BE2C (cell line): ENCODE data around the gene LRRC75B.
A peak's percentile ranks its signal among the peaks of the same experiment; 100 is the strongest.

Experiments used
- DNase-seq: peaks from one replicate; pipeline ENCODE4 v3.0.0-alpha.2; 2020
- H3K27me3 ChIP-seq: fragments of 250-450 bp; sonication (Bioruptor Pico); 2 replicates; pipeline ENCODE4 v1.5.1; 2020; ENCODE audit warnings: mild to moderate bottlenecking
- H3K36me3 ChIP-seq: fragments of 250-450 bp; sonication (Bioruptor Pico); 2 replicates; pipeline ENCODE4 v1.5.1; 2020; ENCODE audit warnings: mild to moderate bottlenecking
- H3K4me1 ChIP-seq: fragments of 250-450 bp; sonication (Bioruptor Pico); 2 replicates; pipeline ENCODE4 v1.5.1; 2020
- H3K4me3 ChIP-seq: 2 replicates; pipeline ENCODE4 v1.5.1; 2011; ENCODE audit warnings: low read depth, low read length
- H3K9me3 ChIP-seq: fragments of 250-450 bp; sonication (Bioruptor Pico); 2 replicates; pipeline ENCODE4 v1.5.1; 2020
- CTCF ChIP-seq: IDR thresholded peaks from 2 replicates; pipeline ENCODE4 v1.5.1; 2012; ENCODE audit warnings: mild to moderate bottlenecking, low read depth, low read length

LRRC75B gene

DNA sequence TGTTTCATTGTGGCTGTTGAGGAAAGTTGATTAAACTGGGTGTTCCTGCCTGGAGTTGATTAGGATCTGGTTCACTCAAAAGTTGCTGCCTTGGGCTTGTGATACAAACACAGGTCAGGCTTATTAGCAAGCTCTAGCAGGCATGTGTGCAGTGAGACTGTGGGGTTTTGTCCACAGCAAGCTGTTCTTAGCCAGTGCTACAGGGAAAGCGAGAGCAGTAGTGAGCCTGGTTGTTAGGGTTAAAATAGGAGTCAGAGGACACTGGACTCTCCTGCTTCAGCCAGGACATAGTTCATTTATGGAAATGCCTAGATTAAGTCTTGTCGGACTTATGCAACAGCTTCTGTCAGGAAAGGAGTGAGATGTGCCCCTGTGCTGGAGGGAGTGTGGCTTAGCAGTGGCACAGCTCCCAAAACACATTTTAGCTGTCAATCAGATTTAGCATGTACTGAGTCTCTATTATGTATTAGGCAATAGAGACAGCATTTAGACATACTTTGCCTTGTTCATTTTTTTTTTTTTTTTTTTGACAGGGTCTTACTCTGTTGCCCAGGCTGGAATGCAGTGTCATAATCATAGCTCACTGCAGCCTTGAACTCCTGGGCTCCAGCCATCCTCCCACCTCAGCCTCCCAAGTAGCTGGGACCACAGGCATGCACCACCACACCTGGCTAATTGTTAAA is 28.4 kb downstream of the LRRC75B start:
- DNase-seq = no peak
- H3K4me1 ChIP-seq = no peaks in the 10 kb centered on the region
- TF ChIP-seq CTCF = no peak
- no peak overlapping the region for H3K4me3 ChIP-seq
- peaks cover 77% of the 10 kb centered on the region for H3K36me3 ChIP-seq
- H3K9me3 ChIP-seq = no peaks in the 10 kb centered on the region
- H3K27me3 ChIP-seq = no peaks in the 10 kb centered on the region

DNA sequence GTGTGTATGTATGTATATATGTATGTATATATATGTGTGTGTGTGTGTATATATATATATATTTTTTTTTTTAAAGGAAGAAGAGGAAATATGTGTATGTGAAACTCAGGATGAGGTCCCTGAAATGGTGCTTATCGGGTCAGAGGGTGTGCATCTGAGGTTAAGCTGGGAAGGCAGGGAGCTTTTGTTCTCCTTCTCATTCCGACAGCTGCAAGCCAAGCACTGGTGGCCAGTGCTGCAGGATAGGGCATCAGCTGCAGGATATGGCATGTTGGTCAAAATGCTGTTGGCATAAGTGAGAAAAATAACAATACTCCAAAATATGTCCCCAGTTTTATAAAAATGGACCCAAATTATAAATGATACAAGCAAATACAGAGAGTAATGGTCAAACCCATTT is 29.6 kb downstream of the LRRC75B start:
- Histone ChIP-seq H3K9me3 (no peaks in the 10 kb centered on the region), H3K4me1 (no peaks in the 10 kb centered on the region), H3K36me3 (peaks cover 79% of the 10 kb centered on the region), H3K27me3 (no peaks in the 10 kb centered on the region), H3K4me3 (no peak overlapping the region)
- no peak for DNase-seq
- TF ChIP-seq CTCF = no peak

GRCh38 chr22:24559471-24559870 is 33.4 kb downstream of the LRRC75B start:
- Histone ChIP-seq H3K9me3 (no peaks in the 10 kb centered on the region), H3K36me3 (peaks cover 56% of the 10 kb centered on the region), H3K4me1 (no peaks in the 10 kb centered on the region), H3K4me3 (no peak overlapping the region), H3K27me3 (no peaks in the 10 kb centered on the region)
- TF ChIP-seq CTCF = no peak
- no peak for DNase-seq

- Histone ChIP-seq H3K27me3 (no peaks in the 10 kb centered on the region), H3K4me1 (0 out of 2 replicates have a peak, but pooled peaks cover 5% of the 10 kb centered on the region), H3K9me3 (no peaks in the 10 kb centered on the region), H3K4me3 (peak within 1 kb of the TSS; percentile 93), H3K36me3 (peaks cover 24% of the 10 kb centered on the region)
- DNase-seq = peak; percentile 100
- TF ChIP-seq CTCF = peak; percentile 17; the same call in 1 of the 2 replicates
These were observed 37.5 kb downstream of the LRRC75B start, which contains the start of gene SNRPD3 for GRCh38 chr22:24555165-24556039. Gene SNRPD3, plus strand, starts transcription at chr22:24555999. Its CDS starts 1,676 bp downstream, at chr22:24557675.

GRCh38 chr22:24554313-24555164 is 38.3 kb downstream of the LRRC75B start, which contains the start of gene GUCD1:
Gene GUCD1, minus strand, starts transcription at chr22:24555138. Its CDS starts 147 bp downstream, at chr22:24554991.
- H3K4me3 ChIP-seq = peak within 1 kb of the TSS; percentile 93
- H3K9me3 ChIP-seq = no peaks in the 10 kb centered on the region
- no peak for DNase-seq
- no peaks in the 10 kb centered on the region for H3K27me3 ChIP-seq
- H3K4me1 ChIP-seq = 0 out of 2 replicates have a peak, but pooled peaks cover 5% of the 10 kb centered on the region
- H3K36me3 ChIP-seq = peaks cover 22% of the 10 kb centered on the region
- TF ChIP-seq CTCF = no peak
